Liver (tissue), 9 donors: ENCODE measurements around the gene EFCC1. TPM values are rescaled to one million over a fixed set of nuclear protein-coding genes. Genes with fewer than 3 reads are reported as not detected.

Experiments used
- DNase-seq: peaks from one replicate; pipeline ENCODE4 v3.0.0-alpha.2; 2017; ENCODE audit warnings: low spot score
- H3K27ac ChIP-seq, 2 donors: one replicate each; pipeline ENCODE4 v1.7.0; 2013; ENCODE audit warnings: inconsistent platforms in 2 of 2, low read length in 2 of 2, control low read depth in 1 of 2, low read depth in 1 of 2, mild to moderate bottlenecking in 1 of 2
- H3K27me3 ChIP-seq, 4 donors: one replicate each; pipeline versions ENCODE4 v1.6.1 to v1.7.0; 2013; ENCODE audit warnings: low read length in 3 of 4, inconsistent platforms in 1 of 4, mild to moderate bottlenecking in 1 of 4, moderate library complexity in 1 of 4; ENCODE audit not compliant: control insufficient read depth in 4 of 4, insufficient read depth in 4 of 4
- H3K36me3 ChIP-seq, 4 donors: one replicate each; pipeline versions ENCODE4 v1.6.1 to v1.7.0; 2013; ENCODE audit warnings: low read length in 3 of 4, mild to moderate bottlenecking in 3 of 4, low read depth in 1 of 4, moderate library complexity in 1 of 4; ENCODE audit not compliant: control insufficient read depth in 4 of 4, insufficient read depth in 3 of 4
- H3K4me1 ChIP-seq, 4 donors: one replicate each; pipeline versions ENCODE4 v1.6.1 to v1.7.0; 2013; ENCODE audit warnings: low read length in 3 of 4, mild to moderate bottlenecking in 3 of 4, moderate library complexity in 1 of 4; ENCODE audit not compliant: control insufficient read depth in 4 of 4, insufficient read depth in 4 of 4
- H3K4me3 ChIP-seq, 3 donors: one replicate each; pipeline versions ENCODE4 v1.6.1 to v1.7.0; 2013; ENCODE audit warnings: low read length in 3 of 3, control low read depth in 1 of 3, low read depth in 1 of 3, mild to moderate bottlenecking in 1 of 3
- H3K9ac ChIP-seq, 2 donors: one replicate each; pipeline ENCODE4 v1.7.0; 2013; ENCODE audit warnings: low read length in 2 of 2, mild to moderate bottlenecking in 2 of 2, moderate library complexity in 2 of 2, control low read depth in 1 of 2, low read depth in 1 of 2
- H3K9me3 ChIP-seq, 4 donors: one replicate each; pipeline versions ENCODE4 v1.6.1 to v1.7.0; 2013; ENCODE audit warnings: low read length in 3 of 4; ENCODE audit not compliant: control insufficient read depth in 4 of 4
- EGR1 ChIP-seq, 2 donors: IDR thresholded peaks; 2 replicates each; pipeline ENCODE4 v1.6.1; 2016 to 2018; ENCODE audit warnings: antibody characterized with exemption in 2 of 2, low read depth in 2 of 2
- FOXA1 ChIP-seq: IDR thresholded peaks from 2 replicates; pipeline ENCODE4 v1.6.1; 2016; ENCODE audit warnings: antibody characterized with exemption
- FOXA2 ChIP-seq: IDR thresholded peaks from 2 replicates; pipeline ENCODE4 v1.6.1; 2016; ENCODE audit warnings: antibody characterized with exemption
- GABPA ChIP-seq, 2 donors: IDR thresholded peaks in 1 of 2; conservative IDR thresholded peaks in 1 of 2; 2 replicates each; pipeline ENCODE4 v1.6.1; 2016; ENCODE audit warnings: antibody characterized with exemption in 2 of 2, mild to moderate bottlenecking in 1 of 2, moderate library complexity in 1 of 2
- HNF4G ChIP-seq: IDR thresholded peaks from 2 replicates; pipeline ENCODE4 v1.6.1; 2016; ENCODE audit warnings: antibody characterized with exemption
- JUND ChIP-seq, 2 donors: IDR thresholded peaks; 2 replicates each; pipeline ENCODE4 v1.6.1; 2016; ENCODE audit warnings: antibody characterized with exemption in 2 of 2
- NR2F2 ChIP-seq: IDR thresholded peaks from 2 replicates; pipeline ENCODE4 v1.6.1; 2016; ENCODE audit warnings: antibody characterized with exemption
- RXRA ChIP-seq, 2 donors: IDR thresholded peaks; 2 replicates each; pipeline ENCODE4 v1.6.1; 2017 to 2018; ENCODE audit warnings: antibody characterized with exemption in 2 of 2, mild to moderate bottlenecking in 1 of 2
- SP1 ChIP-seq: IDR thresholded peaks from 2 replicates; pipeline ENCODE4 v1.6.1; 2018; ENCODE audit warnings: antibody characterized with exemption, mild to moderate bottlenecking
- TAF1 ChIP-seq: conservative IDR thresholded peaks from 2 replicates; pipeline ENCODE4 v1.6.1; 2016; ENCODE audit warnings: antibody characterized with exemption, mild to moderate bottlenecking
- YY1 ChIP-seq: IDR thresholded peaks from 2 replicates; pipeline ENCODE4 v1.6.1; 2016; ENCODE audit warnings: antibody characterized with exemption, mild to moderate bottlenecking
- WGBS: extraction: QIAGEN DNeasy Blood & Tissue Kit; methylation state at CpG from one replicate; pipeline ENCODE4 v1.1.7; 2013; 5-methylcytosine and 5-hydroxymethylcytosine counted together
- polyA plus RNA-seq, 2 donors: library from polyadenylated mRNA; stranded (reverse) in 1 of 2; unstranded in 1 of 2; fragments of 200-250 nt in 1 of 2; fragments of >200 nt in 1 of 2; fragmentation: Nextera tagmentation in 1 of 2; extraction: Ambion mirVana in 1 of 2; gene quantifications; one replicate each; pipeline versions ENCODE4 v1.2.1 to v1.2.3, GENCODE V29; 2013 to 2015
- total RNA-seq, 2 donors: library from RNA; depleted of rRNA; stranded (reverse); fragments of >200 nt; gene quantifications; one replicate each; pipeline ENCODE4 v1.2.3, GENCODE V29; 2014
- TF ChIP-seq, protein P1 (sequence below): IDR thresholded peaks from 2 replicates; pipeline ENCODE4 v1.6.1; 2016; ENCODE audit warnings: antibody characterized with exemption
- TF ChIP-seq, protein P2 (sequence below): IDR thresholded peaks from 2 replicates; pipeline ENCODE4 v1.6.1; 2016; ENCODE audit warnings: antibody characterized with exemption
- TF ChIP-seq, protein P3 (sequence below): fragments of 150-350 bp; IDR thresholded peaks from 2 replicates; pipeline ENCODE4 v1.5.1; 2017; ENCODE audit warnings: improper control_type of control experiment, low read depth, low read length; ENCODE audit not compliant: missing input control
- TF ChIP-seq, protein P4 (sequence below): IDR thresholded peaks from 2 replicates; pipeline ENCODE4 v1.6.1; 2016; ENCODE audit warnings: antibody characterized with exemption
- donor health status: healthy.
- donor health status: healthy.
- donor health status: healthy.
- donor health status: healthy.
- donor health status: healthy.

The EFCC1 gene
- total and polyA plus RNA-seq, 4 donors = 0.08 to 1.0 (median 0.24) TPM

DNA sequence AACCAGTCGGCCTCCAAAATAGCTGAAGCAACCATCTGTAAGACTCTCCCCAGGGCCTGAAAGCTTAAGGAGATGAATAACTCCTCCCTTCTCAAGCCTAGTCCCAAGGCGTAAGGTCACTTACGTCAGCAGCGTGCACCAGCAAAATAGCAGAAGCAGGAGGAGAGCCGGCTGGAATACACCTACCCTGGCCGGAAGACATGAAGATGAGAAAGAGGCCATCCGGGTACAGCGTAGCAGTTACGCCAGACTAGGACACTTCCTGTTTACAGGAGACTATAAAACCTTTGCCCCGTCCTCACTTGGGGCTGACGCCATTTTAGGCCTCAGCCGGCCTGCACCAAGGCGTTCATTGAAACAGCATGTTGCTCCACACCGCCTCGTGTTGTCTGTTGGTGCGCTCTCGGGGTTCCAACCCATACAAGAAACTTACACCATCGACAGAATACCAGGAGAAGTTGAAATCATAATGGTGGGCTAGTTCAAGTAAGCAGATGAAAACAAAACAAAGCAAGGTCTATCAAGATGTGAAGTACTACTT, 9.7 kb upstream of the EFCC1 start:
- Histone ChIP-seq H3K4me3 (no peak overlapping the region), H3K27ac (no peak overlapping the region), H3K9me3 (no peaks in the 10 kb centered on the region), H3K4me1 (peaks cover 0 to 5% (median 4%) of the 10 kb centered on the region in 4 donors), H3K36me3 (no peaks in the 10 kb centered on the region), H3K9ac (no peak overlapping the region), H3K27me3 (peaks cover 0 to 5% (median 2%) of the 10 kb centered on the region in 4 donors)
- TF ChIP-seq, protein P1, sequence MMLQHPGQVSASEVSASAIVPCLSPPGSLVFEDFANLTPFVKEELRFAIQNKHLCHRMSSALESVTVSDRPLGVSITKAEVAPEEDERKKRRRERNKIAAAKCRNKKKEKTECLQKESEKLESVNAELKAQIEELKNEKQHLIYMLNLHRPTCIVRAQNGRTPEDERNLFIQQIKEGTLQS = no peak
- TF ChIP-seq YY1 (peak; percentile 45), FOXA2 (no peak)
- TF ChIP-seq, protein P2, sequence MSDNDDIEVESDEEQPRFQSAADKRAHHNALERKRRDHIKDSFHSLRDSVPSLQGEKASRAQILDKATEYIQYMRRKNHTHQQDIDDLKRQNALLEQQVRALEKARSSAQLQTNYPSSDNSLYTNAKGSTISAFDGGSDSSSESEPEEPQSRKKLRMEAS = no peak
- WGBS = 88% methylated on average over 18 of the region's 18 CpGs
- DNase-seq = no peak

DNA sequence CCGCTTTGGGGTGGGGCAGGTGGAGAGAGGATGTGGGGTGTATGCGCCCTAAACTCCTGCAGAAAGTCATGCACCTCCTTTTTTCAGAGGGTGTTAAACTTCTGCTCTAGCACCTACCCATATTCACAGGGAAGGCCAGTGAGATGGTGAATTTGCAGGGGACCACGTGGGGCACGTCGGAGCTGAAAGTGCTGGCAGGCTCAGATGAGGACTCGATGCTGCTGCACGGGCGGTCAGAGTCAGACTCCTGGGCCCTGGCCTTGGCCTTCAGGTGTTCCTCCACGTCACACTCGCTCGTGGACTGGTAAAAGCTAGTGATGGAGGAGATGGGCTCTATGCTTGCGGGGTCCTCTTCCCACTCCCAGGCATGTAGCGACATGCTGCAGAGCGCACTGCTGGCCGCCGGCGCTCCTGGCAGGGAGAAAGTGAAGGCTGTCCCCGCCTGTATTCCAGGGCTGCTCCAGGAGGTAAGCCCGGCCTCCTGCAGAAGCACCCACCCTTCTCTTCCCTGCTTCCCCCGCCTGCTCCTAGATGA, 8.1 kb upstream of the EFCC1 start:
- H3K4me1 ChIP-seq = peaks cover 0 to 5% (median 4%) of the 10 kb centered on the region in 4 donors
- H3K27me3 ChIP-seq = peaks cover 0 to 7% (median 2%) of the 10 kb centered on the region in 4 donors
- H3K9me3 ChIP-seq = no peaks in the 10 kb centered on the region
- H3K36me3 ChIP-seq = no peaks in the 10 kb centered on the region
- no peak overlapping the region for H3K4me3 ChIP-seq
- 54% methylated on average over 20 of the region's 20 CpGs for WGBS
- H3K9ac ChIP-seq = no peak overlapping the region
- DNase-seq = no peak
- TF ChIP-seq, protein P3, sequence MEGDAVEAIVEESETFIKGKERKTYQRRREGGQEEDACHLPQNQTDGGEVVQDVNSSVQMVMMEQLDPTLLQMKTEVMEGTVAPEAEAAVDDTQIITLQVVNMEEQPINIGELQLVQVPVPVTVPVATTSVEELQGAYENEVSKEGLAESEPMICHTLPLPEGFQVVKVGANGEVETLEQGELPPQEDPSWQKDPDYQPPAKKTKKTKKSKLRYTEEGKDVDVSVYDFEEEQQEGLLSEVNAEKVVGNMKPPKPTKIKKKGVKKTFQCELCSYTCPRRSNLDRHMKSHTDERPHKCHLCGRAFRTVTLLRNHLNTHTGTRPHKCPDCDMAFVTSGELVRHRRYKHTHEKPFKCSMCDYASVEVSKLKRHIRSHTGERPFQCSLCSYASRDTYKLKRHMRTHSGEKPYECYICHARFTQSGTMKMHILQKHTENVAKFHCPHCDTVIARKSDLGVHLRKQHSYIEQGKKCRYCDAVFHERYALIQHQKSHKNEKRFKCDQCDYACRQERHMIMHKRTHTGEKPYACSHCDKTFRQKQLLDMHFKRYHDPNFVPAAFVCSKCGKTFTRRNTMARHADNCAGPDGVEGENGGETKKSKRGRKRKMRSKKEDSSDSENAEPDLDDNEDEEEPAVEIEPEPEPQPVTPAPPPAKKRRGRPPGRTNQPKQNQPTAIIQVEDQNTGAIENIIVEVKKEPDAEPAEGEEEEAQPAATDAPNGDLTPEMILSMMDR = no peak
- TF ChIP-seq GABPA (IDR thresholded peaks at IDR 0.05 in 1 of 2, conservative IDR thresholded peaks at IDR 0.05 in 1 of 2) (no peak), RXRA (IDR thresholded peaks at IDR 0.05) (no peak), SP1 (no peak), FOXA1 (no peak), EGR1 (IDR thresholded peaks at IDR 0.05; ENCODE audit: low read depth in 2 of 2) (no peak), YY1 (no peak), JUND (IDR thresholded peaks at IDR 0.05) (no peak), NR2F2 (no peak), HNF4G (no peak), TAF1 (no peak), FOXA2 (no peak)
- TF ChIP-seq, protein P1 = no peak
- TF ChIP-seq, protein P4, sequence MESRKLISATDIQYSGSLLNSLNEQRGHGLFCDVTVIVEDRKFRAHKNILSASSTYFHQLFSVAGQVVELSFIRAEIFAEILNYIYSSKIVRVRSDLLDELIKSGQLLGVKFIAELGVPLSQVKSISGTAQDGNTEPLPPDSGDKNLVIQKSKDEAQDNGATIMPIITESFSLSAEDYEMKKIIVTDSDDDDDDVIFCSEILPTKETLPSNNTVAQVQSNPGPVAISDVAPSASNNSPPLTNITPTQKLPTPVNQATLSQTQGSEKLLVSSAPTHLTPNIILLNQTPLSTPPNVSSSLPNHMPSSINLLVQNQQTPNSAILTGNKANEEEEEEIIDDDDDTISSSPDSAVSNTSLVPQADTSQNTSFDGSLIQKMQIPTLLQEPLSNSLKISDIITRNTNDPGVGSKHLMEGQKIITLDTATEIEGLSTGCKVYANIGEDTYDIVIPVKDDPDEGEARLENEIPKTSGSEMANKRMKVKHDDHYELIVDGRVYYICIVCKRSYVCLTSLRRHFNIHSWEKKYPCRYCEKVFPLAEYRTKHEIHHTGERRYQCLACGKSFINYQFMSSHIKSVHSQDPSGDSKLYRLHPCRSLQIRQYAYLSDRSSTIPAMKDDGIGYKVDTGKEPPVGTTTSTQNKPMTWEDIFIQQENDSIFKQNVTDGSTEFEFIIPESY = no peak
- H3K27ac ChIP-seq = no peak overlapping the region
